ENCODE measurements around the gene LCP2.
"Not testable (repeated sequence)": the region's sequence is repeated elsewhere in the genome, so short reads cannot be mapped to it uniquely, and the experiment has no call there.

Gene LCP2

GRCh38 chr5:170248172-170248930 is 49.2 kb downstream of the LCP2 start:
- DNase-seq (ENCODE audit: low spot score) = no peak

- no peak for DNase-seq (ENCODE audit: low spot score)
Observed at GRCh38 chr5:170247363-170247762, 50.2 kb downstream of the LCP2 start.

GRCh38 chr5:170246126-170246870 is 51.3 kb downstream of the LCP2 start:
- no peak for DNase-seq (ENCODE audit: low spot score)

- DNase-seq (ENCODE audit: low spot score) = not testable (repeated sequence)
Observed at GRCh38 chr5:170245436-170245835, 52.1 kb downstream of the LCP2 start.

DNA sequence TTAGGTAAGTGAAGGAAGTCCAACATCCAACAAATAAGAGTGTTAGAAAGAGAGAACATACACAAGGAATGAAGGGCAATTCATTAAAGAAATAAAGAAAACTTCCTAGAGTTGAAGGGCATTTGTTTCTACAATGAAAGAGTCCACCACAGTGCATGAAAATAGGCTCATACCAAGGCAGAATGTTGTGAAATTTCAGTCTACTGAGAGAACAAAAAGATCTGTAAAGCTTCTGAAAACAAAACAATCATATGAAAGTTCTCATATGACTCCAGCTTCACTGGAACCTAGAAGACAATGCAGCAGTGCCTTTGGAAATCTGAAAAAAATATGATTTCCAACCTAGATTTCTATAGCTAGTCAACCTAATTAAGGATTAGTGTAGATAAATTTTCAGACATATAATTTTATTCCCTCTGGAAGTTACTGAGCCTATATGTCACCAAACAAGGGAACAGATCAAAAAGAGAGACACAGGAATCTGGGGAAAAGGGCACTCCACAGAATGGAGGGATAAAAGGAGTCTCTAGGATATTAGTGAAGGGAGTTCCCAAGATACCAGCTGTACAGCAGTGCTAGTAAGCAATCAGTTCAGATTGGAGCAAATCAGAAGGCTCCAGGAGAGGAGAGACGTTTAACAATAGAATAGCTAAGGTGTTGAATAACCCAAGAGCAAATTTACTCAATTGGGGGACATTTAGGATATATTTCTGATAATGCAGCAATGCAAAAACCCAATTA is 59.0 kb downstream of the LCP2 start:
- DNase-seq (ENCODE audit: low spot score) = no peak

GRCh38 chr5:170235876-170236864 is 61.4 kb downstream of the LCP2 start:
- DNase-seq (ENCODE audit: low spot score) = no peak

GRCh38 chr5:170233358-170233892 is 64.2 kb downstream of the LCP2 start:
- DNase-seq (ENCODE audit: low spot score) = no peak

DNA sequence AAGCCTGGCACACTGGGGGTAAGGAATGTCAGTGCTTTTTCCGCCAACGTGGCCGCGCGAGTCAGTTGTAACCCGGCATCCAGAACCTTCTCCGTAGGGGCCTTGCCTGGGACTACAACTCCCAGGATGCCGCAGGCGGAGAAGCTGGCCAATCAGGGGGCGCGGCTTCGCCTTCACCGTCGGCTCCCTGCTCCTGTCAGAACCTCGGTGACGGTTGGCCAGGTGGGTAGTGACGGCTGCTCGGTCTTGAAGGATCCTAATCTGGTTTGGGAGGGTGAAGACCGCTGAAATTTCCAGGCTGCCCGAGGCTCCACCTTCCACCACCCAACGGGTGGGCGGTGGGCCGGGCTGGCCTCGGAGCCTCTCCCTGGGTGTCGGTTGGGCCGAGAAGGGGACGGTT is 64.8 kb downstream of the LCP2 start, which contains the start of gene C5orf58:
C5orf58 (plus strand) TSS at position 200 of the 400 bp plus-strand sequence. CDS start 1,992 bp downstream, outside the sequence.
- no peak for DNase-seq (ENCODE audit: low spot score)

DNA sequence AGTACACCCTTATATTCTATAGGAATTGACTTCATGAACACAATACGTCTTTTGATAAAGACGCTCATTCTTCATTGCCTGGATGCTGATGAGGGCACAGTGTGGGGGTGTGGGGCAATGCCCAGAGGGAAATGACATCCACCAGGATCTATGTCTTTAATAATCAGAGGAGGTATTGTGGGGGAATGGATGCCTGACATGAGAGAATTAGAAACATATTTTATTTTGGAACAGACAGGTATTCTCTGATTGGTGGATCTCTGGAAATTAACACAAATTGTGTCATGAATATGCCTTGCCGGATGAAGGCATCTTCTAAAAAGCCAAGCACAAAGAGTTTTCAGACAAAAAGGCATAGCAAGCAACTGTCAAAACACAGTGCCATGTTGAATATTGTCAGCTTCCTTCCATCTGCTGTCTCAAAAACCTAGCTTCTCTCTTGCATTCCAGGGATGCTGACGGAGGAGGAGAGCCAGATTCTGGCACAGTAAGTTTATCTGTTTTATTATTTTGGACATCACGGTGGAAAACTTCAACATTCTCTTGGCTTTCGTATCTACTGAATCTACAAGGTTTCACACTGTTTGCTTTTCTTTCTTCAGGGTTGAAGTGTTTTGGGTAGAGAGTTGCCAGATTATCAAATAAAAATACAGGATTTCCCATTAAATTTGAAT is 68.7 kb downstream of the LCP2 start:
- DNase-seq (ENCODE audit: low spot score) = no peak

DNA sequence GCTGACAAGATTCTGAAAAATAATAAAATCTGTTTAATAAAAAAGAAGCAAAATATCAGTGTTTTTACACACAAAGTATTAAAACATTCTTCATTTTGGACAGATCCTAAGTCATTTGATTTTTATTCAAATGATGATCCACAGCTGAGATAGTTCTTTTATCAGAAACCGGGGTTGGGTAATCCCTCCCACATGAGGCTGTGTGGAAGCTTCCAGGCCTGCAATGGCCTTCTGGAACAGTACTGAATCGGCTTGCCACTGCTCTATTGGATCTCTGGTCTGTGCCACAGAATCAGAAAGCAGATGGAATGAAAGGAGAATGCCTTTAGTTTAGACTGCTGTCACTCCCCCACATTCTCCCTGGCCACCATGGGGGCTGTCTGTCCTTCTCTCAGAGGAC is 70.9 kb downstream of the LCP2 start:
- no peak for DNase-seq (ENCODE audit: low spot score)

GRCh38 chr5:170226129-170226615 is 71.4 kb downstream of the LCP2 start:
- DNase-seq (ENCODE audit: low spot score) = no peak

GRCh38 chr5:170225326-170226128 is 72.0 kb downstream of the LCP2 start:
- DNase-seq (ENCODE audit: low spot score) = peak; percentile 72

GRCh38 chr5:170223906-170224305 is 73.7 kb downstream of the LCP2 start:
- DNase-seq (ENCODE audit: low spot score) = no peak

GRCh38 chr5:170223360-170223759 is 74.2 kb downstream of the LCP2 start:
- no peak for DNase-seq (ENCODE audit: low spot score)

- peak; percentile 26 for DNase-seq (ENCODE audit: low spot score)
Observed at GRCh38 chr5:170221327-170221741, 76.2 kb downstream of the LCP2 start.

GRCh38 chr5:170220191-170220590 is 77.4 kb downstream of the LCP2 start:
- DNase-seq (ENCODE audit: low spot score) = no peak

DNA sequence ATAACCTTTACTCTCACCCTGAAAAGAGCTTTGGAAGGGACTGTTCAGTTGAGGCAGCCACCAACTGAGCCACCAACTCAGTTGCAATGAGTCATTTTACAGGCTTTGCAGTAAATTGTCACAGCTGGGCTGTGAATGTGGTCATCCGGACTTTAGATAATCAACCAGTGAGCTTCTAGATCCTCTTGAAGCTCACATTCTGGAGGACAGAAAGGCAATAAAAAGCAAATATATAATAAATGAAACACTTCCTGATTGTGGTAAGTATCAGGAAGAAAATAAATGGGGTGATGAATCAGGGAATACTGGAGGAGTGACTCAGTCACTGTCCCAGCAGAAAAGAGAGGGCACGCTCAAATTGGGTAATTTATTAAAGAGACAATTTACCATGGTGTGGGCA is 78.0 kb downstream of the LCP2 start:
- no peak for DNase-seq (ENCODE audit: low spot score)

- DNase-seq (ENCODE audit: low spot score) = peak; percentile 67
Observed at GRCh38 chr5:170218726-170219125, 78.9 kb downstream of the LCP2 start.

DNA sequence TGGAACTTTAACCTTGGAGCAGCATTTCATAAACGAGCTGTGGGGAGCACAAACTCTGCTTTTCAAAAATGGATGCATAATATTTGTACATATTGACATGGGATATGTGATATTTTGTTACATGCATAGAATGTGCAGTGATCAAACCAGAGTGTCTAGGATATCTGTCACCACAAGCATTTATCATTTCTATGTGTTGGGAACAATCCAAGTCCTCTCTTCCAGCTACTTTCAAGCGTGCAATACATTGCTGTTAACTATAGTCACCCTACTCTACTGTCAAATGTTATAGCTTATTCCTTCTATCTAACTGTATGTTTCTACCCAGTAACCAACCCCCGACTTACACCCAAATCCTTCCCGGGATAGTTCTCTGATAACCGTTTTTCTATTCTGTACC is 79.7 kb downstream of the LCP2 start:
- DNase-seq (ENCODE audit: low spot score) = no peak

Measured in cerebellar cortex (tissue), 1 donor.